ENCODE results near the gene PRX.
A peak's percentile ranks its signal among the peaks of the same experiment; 100 is the strongest.
"Not testable (repeated sequence)": the region's sequence is repeated elsewhere in the genome, so short reads cannot be mapped to it uniquely, and the experiment has no call there.

PRX gene

DNA sequence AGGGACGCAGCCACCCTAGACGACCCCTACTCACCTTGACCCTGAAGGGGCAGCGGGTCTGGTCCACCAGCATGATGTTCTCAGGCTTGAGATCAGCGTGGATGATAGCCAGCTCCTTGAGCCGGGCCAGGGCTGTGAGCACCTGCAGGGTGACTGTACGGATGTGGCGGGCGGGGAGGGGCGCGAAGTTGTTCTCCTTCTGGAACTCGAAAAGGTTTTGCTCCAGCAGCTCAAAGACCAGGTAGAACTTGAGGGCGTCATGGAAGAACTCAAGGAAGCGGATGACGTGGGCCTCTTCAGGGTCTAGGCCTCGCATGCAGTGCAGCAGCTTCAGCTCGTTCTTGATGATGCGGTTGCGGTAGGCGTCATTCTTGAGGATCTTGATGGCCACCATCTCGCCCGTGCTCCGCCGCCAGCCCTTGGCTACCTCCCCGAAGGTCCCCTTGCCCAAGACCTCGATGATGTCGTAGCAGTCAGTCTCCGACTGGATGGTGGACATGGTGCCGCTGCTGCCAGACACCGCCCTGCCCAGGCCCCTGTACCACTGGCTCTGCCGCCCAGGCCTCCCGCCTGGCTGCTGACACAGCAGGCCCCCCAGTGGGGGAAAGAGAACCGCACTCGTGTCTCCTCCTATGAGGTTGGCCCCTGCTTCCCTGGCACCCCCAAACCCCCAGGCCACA is 23.6 kb downstream of the PRX start:
- DNase-seq: no peak

DNA sequence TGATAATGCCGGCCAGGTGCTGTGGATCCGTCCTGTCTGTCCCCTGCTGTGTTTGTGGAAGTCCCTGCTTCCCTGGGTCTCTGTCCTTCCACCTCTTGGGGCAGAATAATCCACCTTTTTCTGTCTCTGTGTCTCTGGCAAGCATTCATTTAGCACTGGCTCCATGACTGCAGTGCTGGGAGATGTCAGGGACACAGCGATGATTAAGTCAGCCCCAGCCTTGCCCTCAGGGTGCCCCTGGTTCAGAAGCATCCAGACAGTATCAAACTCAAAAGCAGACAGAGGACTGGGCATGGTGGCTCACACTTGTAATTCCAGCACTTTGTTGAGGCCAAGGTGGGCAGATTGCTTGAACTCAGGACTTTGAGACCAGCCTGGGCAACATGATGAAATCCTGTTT is 24.7 kb downstream of the PRX start:
- no peak for DNase-seq

DNA sequence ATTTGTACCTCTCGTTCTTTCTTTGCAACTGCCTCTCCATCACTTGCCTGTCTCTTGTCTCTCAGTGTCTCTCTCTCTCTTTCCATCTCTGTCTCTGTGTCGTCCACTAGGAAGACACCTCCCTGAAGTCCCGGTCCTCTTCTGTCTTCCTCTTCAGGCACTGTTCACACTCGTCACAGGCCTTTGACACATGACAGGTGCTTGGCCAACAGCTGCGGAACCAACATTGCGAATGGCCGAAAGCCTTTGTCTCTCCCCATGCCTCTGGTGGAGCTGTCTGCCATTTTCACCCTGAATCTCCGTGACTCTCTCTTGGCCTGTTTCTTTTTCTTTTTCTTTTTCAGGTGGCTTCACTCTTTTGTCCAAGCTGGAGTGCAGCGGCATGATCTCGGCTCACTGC is 26.0 kb downstream of the PRX start:
- no peak for DNase-seq

DNA sequence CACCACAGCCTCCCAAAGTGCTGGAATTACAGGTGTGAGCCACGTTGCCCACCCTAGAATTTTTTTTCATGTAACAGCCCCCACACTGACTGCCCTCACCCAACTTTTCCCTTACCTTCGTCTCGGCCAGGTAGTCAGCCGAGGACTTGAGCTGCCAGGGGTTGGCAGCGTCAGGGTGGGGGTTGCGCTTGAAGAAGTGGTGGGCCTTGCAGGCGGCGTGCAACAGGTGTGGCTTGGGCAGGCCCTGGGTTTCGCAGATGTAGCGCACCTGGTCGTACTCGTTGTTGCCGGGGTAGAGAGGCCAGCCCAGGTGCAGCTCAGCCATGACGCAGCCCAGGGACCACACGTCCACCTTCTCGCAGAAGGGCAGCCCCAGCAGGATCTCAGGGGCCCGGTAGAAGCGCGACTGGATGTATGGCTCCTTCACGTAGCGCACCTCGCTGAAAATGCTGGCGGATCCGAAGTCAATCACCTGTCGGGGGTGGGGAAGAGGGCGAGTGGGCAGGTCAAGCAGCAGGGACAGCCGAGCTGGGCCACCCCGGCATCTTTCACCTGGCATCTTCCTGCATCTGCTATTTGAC is 29.4 kb downstream of the PRX start:
- DNase-seq: no peak

DNA sequence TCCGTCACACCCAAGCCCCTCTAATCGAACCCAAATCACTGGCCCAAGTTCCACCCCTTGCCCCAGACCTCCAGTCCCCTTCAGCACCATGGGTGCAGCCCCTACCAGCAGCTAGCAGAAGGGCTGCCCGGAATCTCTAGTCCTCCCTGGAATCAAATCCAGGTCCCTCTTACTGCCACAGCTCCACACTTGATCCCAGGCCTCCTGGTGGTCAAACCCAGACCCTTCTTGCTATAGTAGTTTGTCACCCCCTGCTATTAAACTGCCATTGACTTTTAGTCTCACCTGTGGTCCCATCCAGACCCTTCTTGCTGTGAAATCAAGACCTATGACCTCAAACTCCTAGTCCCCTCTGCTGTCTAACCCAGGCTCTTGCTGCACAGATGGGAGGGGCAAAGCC is 31.9 kb downstream of the PRX start:
- DNase-seq: no peak

DNA sequence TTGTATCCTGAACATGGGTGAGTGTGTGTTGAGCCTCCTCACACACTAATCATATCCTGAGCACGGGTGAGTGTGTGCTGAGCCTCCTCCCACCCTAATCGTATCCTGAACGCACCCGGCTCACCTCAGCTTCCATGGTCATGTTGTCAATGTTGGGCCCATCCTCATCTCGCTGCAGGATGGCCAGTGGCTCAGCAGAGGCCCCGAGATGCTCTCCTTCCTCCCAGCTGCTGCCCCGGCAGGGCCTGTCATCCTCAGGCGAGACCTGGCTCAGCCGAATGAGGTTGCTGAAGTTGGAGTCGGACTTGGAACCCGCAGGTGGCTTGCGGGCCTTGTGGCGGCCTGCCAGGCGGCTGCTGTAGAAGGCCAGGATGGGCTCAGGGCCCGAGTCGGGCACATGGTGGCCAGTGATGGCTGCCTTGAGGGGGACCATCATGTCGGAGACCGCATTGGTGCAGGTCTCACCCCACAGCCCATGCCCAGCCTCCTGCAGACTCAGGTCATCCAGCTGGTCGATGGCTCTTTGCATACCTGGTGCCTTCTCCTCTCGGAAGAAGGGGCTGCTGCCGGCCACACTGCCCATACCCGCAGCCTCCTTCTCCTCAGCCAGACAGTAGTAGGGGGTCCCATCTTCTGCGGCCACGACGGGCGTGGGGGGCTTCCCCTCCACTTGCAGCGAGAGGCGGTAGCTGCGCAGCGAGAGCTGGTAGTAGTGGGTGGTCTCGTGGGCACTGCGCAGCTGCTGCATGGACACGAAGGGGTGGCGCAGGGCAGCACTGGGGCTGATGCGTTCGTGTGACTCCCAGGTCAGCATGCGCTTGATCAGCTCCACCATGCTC is 32.8 kb downstream of the PRX start:
- DNase-seq: no peak

DNA sequence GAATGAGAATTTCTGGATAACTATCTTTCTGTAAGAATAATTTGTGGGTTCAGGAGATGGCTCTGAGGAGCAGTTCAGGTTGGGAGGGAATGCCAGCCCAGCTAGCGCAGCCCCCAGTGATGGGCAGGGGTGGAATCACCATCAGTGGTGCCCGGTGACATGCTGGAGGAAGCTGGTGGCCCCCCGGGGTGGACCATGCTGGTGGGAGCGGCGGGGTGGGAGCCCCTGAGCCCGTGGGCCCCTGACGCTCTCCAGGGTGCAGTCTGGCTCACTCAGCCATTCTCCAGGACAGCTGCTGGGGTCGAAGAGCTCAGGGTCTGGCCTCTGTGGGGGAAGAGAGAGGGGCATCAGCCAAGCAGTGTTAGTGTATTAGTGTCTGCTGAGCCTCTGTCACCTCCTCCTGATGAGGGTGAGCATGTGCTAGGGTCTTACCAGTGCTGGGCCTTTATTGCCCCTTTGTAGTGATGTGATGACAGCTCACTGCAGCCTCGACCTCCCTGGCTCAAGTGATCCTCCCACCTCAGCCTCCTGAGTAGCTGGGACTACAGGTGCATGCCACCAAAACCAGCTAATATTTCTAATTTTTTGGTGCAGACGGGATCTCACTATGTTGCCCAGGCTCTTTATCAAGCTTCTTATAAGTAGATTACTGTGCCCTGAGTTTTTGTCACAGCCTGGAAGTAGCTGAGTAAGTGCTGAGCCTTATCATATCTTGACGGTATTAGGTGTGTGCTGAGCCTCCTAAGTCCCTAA is 33.6 kb downstream of the PRX start:
- DNase-seq: no peak

DNA sequence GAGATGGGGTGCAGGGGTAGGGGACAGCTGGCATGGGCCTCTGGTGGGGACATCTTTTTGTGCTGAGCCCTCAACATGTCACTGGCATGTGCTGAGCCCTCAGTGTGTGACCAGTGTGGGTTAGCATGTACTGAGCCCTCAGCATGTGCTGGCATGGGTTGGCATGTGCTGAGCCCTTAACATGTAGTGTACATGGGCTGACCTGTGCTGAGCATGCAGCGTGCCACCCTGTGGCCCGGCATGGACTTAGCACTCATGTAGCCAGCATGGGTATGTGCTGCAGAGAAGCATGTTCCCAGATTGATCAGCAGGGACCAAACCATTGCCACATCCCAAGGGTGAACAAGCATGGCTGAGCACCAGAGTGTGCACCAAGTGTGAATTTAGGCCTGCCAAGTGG is 34.7 kb downstream of the PRX start:
- DNase-seq: no peak

DNA sequence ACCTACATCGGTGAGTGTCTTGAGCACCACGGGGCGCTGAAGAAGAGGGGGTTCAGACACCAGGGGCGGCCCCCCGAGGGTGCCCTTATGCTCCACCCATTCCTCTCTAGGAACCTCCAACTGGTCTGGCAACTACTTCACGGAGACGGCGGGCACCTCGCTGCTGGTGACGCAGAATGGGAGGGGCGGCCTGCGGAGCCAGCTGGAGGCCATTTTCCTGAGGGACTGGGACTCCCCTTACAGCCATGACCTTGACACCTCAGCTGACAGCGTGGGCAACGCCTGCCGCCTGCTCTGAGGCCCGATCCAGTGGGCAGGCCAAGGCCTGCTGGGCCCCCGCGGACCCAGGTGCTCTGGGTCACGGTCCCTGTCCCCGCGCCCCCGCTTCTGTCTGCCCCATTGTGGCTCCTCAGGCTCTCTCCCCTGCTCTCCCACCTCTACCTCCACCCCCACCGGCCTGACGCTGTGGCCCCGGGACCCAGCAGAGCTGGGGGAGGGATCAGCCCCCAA is 35.2 kb downstream of the PRX start:
- DNase-seq: no peak

DNA sequence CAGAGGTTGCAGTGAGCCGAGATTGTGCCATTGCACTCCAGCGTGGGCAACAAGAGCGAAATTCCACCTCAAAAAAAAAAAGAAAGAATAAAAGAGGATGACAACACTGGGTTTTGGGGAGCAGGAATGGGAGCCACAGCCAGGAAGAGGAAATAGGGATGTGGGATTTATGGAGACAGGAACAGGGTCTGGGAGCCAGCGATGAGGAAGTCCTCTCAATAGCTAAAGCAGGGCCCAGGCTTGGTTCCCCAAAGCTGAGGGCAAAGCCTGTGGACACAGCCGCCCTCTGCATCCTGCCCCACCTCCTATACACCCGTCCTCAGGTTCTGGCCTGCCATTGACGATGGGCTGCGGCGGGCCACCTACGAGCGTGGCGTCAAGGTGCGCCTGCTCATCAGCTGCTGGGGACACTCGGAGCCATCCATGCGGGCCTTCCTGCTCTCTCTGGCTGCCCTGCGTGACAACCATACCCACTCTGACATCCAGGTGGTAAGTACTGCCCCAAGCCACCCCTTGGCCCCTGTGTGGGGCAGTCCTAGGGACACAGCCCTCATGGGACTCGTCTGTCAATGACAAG is 36.8 kb downstream of the PRX start:
- no peak for DNase-seq

DNA sequence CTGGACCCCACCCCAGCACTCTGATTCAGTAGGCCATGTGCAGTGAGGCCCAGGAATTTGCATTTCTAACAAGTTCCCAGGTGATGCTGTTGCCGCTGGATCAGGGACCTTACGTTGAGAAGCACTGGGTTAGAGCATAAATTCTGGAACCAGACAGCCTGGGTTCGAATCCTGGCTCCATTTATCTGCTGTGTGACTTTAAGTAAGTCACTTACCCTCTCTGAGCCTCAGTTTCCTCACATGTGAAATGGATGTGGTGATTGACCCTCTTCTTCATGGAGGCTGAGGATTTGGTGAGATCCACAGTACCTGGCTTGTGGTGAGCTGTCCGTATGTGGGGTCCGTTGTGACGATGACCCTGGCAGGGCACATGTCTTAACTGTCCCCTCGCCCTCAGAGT is 39.1 kb downstream of the PRX start:
- DNase-seq: no peak

DNA sequence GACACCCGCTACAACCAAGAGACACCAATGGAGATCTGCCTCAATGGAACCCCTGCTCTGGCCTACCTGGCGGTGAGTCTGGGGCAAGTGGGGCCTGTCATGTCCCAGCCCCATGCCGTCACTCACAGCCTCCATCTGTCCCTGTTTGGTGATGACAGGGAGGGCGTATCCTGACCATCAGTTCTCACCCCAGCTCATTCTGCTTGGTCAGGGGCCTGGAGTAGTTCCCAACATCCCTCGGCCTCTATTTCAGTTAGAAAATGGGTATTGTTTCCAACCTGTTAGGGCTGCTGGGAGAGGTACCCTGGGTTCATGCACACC is 41.4 kb downstream of the PRX start:
- DNase-seq: no peak

DNA sequence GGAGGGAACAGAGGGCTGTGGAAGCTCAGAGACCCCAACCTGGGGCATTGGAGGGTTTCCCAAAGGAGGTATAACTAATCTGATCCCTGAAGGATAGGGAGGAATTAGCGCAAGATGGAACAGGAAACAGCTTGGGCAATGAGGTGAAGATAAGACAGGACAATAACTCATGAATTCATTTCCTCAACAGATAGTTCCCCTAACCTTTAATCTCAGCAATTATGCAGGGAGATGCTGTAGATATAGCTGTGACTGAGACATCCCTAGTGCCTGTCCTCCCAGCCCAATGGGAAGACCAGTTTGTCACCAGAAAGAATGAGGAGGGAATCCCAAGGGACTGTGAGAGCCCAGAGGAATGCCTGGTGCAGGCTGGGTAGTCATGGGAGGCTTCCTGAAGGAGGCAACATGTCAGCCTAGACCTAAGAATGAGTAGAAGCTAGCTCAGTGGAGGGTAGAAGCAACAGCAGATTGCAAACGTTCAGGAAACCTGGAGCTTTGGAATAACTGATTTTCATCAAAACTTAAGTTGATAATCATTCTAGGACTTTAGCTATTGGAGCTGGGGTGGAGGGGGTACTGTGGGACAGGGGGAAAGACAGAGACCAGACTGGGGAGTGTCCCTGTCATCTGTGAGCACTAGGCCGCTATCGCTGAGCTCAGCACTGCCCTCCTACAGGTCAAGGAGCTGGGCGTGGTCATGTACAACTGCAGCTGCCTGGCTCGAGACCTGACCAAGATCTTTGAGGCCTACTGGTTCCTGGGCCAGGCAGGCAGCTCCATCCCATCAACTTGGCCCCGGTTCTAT is 42.0 kb downstream of the PRX start:
- no peak for DNase-seq

DNA sequence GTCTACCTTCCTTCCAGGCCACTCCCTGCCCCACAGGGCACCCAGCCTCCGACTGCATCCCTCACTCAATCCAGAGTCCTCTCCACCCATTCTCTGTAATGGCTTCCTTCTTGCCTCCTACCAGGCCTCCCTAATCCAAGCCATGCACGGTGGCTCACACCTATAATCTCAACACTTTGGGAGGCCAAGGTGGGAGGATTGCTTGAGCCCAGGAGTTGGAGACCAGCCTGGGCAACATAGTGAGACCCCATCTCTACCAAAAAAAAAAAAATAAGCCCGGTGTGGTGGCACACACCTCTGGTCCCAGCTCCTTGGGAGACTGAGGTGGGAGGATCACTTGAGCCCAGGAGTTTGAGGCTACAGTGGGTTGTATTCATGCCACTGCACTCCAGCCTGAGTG is 42.9 kb downstream of the PRX start:
- DNase-seq: not testable (repeated sequence)

DNA sequence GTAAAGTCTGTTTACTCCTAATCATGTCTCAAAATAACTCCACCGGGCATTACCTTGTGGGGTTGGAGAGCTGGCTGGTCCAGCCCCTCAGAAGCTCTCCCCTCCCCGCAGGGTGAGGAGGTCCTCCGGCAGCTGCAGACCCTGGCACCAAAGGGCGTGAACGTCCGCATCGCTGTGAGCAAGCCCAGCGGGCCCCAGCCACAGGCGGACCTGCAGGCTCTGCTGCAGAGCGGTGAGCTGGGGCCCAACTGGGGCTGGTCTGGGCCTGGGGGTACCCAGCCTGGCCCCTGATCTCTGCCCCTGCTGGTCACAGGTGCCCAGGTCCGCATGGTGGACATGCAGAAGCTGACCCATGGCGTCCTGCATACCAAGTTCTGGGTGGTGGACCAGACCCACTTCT is 43.4 kb downstream of the PRX start:
- no peak for DNase-seq

DNA sequence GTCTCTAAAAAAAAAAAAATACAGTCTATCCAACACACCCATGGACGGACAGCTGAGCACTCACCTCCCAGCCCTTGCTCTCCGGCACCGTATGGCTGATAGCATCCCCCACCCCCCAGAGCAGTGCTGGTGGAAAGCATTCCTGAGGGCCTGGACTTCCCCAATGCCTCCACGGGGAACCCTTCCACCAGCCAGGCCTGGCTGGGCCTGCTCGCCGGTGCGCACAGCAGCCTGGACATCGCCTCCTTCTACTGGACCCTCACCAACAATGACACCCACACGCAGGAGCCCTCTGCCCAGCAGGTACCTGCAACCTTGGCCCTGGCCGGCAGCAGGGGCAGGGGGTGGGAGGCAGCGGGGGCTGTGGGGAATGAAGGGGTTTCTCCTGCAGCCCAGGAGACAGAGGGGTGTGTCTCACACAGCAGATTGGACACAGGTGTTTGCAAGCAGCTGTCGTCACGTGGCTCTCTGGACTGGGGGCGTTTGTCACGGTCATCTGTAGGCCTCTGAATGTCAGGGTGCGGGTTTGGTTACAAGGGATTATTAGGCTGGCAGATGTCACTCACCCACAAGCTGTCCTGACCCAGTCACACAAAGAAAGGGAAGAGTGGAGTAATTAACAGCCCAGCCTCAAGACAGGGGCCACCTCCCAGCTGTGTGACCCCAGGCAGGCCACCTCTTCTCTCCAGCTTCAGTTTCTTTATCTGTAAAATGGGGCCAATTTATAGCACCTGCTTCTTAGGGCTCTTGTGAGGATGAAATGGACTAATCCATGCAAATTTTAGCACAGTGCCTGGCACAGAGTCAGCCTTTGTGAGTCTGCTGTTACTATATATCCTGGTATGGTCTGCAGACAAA is 45.4 kb downstream of the PRX start:
- no peak for DNase-seq

DNA sequence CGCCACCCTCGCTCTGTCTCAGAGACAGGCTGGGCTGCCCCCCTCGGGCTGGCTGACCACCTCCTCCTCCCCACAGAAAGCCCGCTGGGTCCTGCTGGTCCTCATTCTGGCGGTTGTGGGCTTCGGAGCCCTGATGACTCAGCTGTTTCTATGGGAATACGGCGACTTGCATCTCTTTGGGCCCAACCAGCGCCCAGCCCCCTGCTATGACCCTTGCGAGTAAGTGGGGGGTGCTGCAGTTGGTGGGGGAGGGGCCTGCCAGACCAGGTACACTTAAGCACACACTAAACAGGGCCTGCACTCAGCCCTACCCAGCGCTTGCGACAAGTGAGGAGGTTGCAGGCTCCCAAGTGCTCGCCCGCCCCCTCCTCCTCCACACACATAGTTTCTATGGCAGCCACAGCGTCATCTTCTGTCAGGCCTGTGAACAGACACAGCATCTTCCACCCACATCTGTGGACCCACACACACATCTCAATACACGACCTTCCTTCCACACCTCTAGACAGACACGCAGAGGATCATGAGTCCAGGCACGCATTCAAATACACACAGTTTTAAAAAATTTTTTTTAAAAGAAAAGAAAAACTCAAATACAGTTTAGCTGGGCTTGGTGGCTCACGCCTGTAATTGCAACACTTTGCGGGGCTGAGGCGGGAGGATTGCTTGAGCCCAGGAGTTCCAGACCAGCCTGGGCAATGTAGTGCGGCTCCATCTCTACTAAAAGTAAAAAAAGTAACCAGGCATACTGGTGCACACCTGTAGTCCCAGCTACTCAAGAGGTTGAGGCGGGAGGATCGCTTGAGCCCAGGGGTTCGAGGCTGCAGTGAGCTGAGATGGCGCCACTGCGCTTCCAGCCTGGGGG is 46.2 kb downstream of the PRX start:
- no peak for DNase-seq

DNA sequence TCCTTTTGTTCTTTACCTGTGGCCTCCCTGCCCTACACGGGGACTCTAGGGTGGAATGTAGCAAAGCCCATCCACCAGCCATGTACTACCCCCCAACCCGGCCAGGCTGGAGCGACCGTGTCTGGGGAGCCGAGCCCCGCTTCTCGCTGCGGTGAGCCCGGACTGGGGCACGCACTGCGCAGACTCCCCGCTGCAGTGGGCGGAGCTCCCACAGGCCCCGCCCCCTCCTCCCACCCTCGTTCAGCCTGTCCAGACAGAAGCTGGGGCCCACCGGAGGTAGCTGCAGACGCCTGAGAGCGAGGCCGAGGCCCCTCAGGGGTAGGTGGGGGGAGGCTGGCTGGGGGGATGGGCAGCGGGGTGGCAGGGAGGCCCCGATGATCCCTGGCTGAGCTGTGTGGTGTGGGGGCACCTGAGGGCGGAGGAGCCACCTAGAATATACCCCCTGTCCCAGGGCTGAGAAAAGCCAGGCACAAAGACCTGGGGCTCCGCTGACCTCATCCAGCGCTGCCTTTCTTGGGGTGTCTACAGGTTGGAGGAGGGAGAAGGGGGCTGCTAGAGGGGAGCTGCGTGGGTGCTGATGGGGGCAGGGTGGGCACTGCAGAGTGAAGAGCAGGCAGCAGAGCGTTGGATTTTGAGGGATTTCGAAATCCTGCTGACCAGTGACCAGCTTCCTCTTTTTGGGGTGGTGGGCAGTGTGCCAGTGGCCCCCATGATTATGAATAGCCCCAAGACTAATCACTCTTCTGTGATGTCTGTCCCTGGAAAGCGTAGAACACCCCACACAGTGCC is 47.4 kb downstream of the PRX start:
- peak; percentile 4 for DNase-seq

DNA sequence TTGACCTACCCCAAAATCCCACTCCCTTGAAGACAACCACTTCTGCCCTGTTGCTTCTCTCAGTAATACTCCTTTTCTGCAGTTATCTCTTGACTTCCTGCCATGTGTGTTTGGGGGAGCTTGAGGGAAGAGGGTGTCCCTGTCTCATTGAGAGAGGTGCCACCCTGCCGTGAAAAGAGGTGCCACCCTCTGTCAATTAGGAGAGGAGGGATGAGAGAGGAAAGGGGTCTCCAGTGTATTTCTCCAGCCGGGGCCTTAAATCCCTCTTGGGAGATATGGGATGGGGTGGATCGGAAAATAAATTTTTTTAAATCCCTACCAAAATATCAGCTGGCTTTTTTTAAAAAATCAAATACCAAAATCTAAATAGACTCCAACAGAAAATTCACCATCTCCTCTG is 48.2 kb downstream of the PRX start:
- no peak for DNase-seq
